ENCODE data around the gene GPR108. TPM values are rescaled to one million over a fixed set of nuclear protein-coding genes. Genes with fewer than 3 reads are reported as not detected.

Gene GPR108
- total RNA-seq, 4 donors from 2014 or later: 87.9 to 152 (median 116) TPM

GRCh38 chr19:6723738-6724137 lies 13.6 kb downstream of the GPR108 start:
- peak overlapping the region; percentile 53 to 78 (median 56) for H3K27ac ChIP-seq

GRCh38 chr19:6723108-6723618 lies 14.2 kb downstream of the GPR108 start:
- Histone ChIP-seq H3K36me3 (no peaks in the 10 kb centered on the region), H3K27ac (peak overlapping the region; percentile 53 to 78 (median 56)), H3K4me1 (peaks cover 12 to 26% of the 10 kb centered on the region in 2 donors), H3K27me3 (no peaks in the 10 kb centered on the region), H3K4me3 (replicated peaks in 1 of 3) (no peak overlapping the region), H3K9me3 (no peaks in the 10 kb centered on the region)
- 12% methylated on average over 13 of the region's 13 CpGs for WGBS, 2 donors
- intact Hi-C loops (cut with DNase I): no loop called here
- DNase-seq: peak; percentile 75 to 80
- no peak for TF ChIP-seq POLR2A (IDR thresholded peaks at IDR 0.05)
- TF ChIP-seq, protein P1, sequence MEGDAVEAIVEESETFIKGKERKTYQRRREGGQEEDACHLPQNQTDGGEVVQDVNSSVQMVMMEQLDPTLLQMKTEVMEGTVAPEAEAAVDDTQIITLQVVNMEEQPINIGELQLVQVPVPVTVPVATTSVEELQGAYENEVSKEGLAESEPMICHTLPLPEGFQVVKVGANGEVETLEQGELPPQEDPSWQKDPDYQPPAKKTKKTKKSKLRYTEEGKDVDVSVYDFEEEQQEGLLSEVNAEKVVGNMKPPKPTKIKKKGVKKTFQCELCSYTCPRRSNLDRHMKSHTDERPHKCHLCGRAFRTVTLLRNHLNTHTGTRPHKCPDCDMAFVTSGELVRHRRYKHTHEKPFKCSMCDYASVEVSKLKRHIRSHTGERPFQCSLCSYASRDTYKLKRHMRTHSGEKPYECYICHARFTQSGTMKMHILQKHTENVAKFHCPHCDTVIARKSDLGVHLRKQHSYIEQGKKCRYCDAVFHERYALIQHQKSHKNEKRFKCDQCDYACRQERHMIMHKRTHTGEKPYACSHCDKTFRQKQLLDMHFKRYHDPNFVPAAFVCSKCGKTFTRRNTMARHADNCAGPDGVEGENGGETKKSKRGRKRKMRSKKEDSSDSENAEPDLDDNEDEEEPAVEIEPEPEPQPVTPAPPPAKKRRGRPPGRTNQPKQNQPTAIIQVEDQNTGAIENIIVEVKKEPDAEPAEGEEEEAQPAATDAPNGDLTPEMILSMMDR (IDR thresholded peaks at IDR 0.05): peak in 1 of 6 experiments; percentile 15

More at GRCh38 chr19:6723738-6724137, 13.6 kb downstream of the GPR108 start:
- TF ChIP-seq POLR2A (IDR thresholded peaks at IDR 0.05): no peak
- TF ChIP-seq, protein P1 (IDR thresholded peaks at IDR 0.05): no peak
- peaks cover 12 to 26% of the 10 kb centered on the region in 2 donors for H3K4me1 ChIP-seq
- no peaks in the 10 kb centered on the region for H3K9me3 ChIP-seq
- no peaks in the 10 kb centered on the region for H3K27me3 ChIP-seq
- intact Hi-C loops (cut with DNase I): no loop called here
- 75 to 80% methylated on average over 5 of the region's 5 CpGs for WGBS, 2 donors
- no peak overlapping the region for H3K4me3 ChIP-seq (replicated peaks in 1 of 3)
- no peak for DNase-seq
- H3K36me3 ChIP-seq: no peaks in the 10 kb centered on the region

DNA sequence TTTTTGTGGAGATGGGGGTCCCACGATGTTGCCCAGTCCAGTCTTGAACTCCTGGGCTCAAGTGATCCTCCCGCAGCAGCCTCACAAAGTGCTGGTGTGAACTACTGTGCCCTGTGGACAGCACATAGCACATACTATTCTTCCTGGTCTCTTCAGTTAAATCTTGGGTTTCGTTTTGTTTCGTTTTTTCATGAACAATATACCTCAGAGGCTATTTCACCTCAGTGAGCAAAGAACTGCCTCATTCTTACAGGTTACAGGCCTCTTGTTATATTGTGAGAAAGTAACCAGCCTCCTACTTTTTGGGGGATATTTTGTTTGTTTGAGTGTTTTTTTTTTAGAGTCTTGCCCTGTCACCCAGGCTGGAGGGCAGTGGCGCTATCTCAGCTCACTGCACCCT lies 15.6 kb downstream of the GPR108 start:
- no peaks in the 10 kb centered on the region for H3K36me3 ChIP-seq
- intact Hi-C loops (cut with DNase I): no loop called here
- no peak overlapping the region for H3K27ac ChIP-seq
- no peaks in the 10 kb centered on the region for H3K27me3 ChIP-seq
- H3K9me3 ChIP-seq: no peaks in the 10 kb centered on the region
- no peak for DNase-seq
- H3K4me3 ChIP-seq (replicated peaks in 1 of 3): no peak overlapping the region
- no peak for TF ChIP-seq POLR2A (IDR thresholded peaks at IDR 0.05)
- TF ChIP-seq, protein P1 (IDR thresholded peaks at IDR 0.05): no peak
- peaks cover 12 to 26% of the 10 kb centered on the region in 2 donors for H3K4me1 ChIP-seq
- 65 to 74% methylated on average over 5 of the region's 5 CpGs for WGBS, 2 donors

DNA sequence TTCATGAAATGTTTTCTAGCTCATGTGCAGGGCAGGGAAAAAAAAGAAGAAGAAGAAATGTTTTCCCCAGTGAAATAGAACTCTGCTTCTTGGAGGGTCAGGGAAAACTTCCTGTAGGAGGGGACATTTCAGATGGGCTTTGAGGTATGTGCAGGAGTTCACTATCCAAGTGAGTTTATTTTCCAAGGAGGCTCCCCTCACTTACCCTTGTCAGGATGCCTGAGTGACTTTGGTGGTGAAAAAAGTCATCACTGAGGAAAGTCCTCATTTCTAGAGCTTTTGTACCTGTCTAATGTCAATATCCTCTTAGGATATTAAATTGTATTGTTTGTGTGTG lies 16.3 kb downstream of the GPR108 start:
- intact Hi-C loops (cut with DNase I): no loop called here
- TF ChIP-seq, protein P1 (IDR thresholded peaks at IDR 0.05): no peak
- no peak for TF ChIP-seq POLR2A (IDR thresholded peaks at IDR 0.05)

DNA sequence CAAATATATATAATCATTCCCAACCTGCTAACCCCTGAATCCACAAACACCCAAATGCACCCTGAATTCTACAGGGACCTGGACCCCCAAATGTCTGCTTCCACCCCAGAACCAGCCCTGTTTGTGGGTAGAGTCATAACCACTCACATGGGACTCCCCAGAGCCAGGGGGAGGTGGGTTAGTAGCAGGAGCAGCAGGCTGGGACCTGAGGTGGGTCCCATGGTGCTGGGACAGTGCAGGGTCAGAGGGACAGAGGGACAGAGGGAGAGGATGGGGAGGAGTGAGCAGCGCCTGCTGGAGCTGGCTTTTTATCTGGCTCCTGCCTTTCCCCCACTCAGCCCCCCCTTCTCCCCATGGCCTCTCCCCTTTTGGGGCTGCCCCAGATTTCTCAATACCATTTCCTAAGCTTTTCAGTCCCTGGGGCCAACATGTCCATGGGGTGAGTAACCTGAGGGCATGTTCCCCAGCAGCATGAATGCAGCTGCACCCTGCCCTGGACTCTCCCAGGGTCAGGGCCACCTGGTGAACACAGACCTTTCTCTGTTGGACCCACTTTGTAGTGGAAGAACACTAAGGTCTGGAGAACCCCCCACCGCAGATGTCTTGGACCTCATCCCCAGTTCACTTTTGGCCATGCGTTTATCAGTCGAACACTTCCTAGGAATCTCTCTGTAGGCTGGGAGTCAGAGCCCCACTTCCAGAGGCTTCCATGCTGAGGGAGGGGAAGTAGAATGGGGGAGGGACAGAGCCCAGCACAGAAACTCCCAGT lies 16.8 kb downstream of the GPR108 start, which contains the start of gene C3:
Gene C3 (minus strand): TSS at position 282 of the 769 bp plus-strand sequence. CDS start 61 bp downstream, at position 221.
- DNase-seq: peak in 1 of 2 donors; percentile 14
- peaks cover 12 to 26% of the 10 kb centered on the region in 2 donors for H3K4me1 ChIP-seq

More for the DNA sequence above, 16.3 kb downstream of the GPR108 start:
- Histone ChIP-seq H3K9me3 (no peaks in the 10 kb centered on the region), H3K4me1 (peaks cover 12 to 26% of the 10 kb centered on the region in 2 donors), H3K27me3 (no peaks in the 10 kb centered on the region), H3K36me3 (no peaks in the 10 kb centered on the region), H3K27ac (no peak overlapping the region), H3K4me3 (replicated peaks in 1 of 3) (no peak overlapping the region)
- no peak for DNase-seq

More for the DNA sequence above, 16.8 kb downstream of the GPR108 start, which contains the start of gene C3:
- Histone ChIP-seq H3K4me3 (replicated peaks in 1 of 3) (no peak within 1 kb of the TSS), H3K36me3 (no peaks in the 10 kb centered on the region), H3K27me3 (no peaks in the 10 kb centered on the region), H3K9me3 (no peaks in the 10 kb centered on the region), H3K27ac (no peak within 1 kb of the TSS)
- TF ChIP-seq, protein P1 (IDR thresholded peaks at IDR 0.05): no peak
- no peak for TF ChIP-seq POLR2A (IDR thresholded peaks at IDR 0.05)
- intact Hi-C loops (cut with DNase I): no loop called here
- WGBS, 2 donors: 74 to 89% methylated on average over 4 of the region's 4 CpGs

Measured in thyroid gland (tissue), 4 donors.